ENCODE measurements around the gene IFITM10.

IFITM10 gene

DNA sequence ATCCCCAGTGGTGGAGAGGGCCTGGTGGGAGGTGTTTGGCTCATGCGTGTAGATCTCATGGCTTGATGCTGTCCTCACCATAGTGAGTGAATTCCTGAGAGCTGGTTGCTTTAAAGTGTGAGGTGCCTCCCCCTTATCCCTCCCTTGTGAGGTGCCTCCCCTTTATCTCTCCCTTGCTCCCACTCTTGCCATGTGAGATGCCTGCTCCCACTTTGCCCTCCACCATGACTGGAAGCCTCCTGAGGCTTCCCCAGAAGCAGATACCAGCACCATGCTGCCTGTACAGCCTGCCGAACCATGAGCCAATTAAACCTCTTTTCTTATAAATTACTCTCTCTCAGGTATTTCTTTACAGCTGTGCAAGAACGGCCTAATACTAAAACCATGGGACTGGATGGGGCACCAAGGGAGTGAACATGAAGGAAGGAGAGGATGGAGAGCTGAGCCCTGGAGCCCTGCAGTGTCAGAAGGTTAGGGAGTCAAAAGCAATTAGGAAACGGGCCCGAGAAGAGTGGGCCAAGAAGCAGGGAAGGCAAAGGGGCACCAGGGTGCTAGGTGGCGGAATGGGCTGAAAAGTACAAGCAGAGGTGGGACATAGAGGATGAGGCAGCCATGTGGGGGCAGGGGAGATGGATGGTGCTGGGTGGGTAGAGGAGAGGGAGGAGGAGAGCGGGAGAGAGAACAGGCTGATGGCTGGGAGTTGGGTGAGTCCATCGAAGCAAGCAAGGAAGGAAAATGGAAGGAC is 9.4 kb downstream of the IFITM10 start:
- no peak for DNase-seq (ENCODE audit: low read depth, low spot score)

DNA sequence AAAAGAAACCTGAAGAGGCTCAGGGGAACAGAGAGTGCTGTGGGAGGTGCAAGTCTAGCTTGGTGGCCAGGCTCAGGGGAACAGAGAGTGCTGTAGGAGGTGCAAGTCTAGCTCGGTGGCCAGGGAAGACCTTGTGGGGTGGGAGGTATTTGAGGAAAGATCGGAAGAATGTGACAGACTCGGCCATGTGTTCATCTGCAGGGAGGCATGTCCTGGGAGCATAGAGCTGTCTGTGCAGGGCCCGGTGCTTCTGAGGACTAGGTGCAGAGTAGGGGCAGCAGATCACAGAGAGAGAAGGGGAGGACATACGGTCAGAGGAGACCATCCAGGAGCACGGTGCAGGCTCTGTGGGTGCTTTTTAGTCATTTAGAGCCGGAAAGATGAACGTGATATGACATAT is 10.8 kb downstream of the IFITM10 start:
- DNase-seq (ENCODE audit: low read depth, low spot score) = no peak

DNA sequence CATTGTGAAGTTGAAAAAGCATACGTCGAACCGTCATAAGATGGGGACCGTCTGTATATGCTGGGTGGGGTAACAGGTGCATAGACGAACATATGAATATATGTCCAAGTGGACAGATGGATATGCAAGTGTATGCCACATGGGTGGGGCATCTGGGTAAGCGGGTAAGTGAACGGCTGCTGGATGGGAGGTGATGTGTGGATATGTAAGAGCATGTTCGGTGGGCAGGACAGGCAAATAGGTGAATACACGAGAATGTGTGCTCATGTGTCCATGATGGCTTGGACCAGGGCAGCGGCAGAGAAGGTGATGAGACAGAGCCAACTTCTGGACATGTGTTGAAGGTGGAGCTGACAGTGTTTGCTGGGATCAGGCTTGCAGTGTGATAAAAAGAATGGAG is 12.0 kb downstream of the IFITM10 start:
- DNase-seq (ENCODE audit: low read depth, low spot score) = no peak

DNA sequence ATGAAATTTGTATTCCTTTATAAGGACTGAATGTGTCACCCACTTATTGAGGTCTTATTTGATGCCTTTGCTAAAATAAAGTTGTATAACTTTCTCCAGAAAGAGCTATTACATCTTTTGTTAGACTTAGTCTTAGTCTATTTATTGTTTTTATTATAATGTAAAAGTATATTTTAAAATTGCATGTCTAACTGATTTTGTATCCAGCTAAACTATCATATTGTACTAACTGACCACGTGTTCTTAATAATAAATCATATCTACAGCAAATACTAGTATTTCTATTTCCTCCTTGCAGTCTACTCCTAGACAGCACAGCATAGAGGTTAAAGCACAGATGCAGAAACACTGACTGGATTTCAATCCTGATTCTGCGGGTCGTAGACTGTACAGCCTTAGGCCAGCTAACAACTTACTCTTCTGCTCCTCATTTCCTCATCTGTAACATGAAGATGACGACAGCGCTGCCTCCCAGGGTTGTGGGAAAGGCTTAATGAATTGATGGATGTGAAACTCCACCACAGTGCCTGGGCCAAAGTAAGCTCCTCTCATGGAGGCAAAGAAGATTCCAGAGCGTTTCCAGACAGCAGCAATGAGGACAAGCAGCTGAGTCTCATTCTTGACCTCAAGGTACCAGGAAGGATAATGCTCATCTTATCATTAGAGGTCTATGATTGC is 13.2 kb downstream of the IFITM10 start:
- DNase-seq (ENCODE audit: low read depth, low spot score) = no peak

DNA sequence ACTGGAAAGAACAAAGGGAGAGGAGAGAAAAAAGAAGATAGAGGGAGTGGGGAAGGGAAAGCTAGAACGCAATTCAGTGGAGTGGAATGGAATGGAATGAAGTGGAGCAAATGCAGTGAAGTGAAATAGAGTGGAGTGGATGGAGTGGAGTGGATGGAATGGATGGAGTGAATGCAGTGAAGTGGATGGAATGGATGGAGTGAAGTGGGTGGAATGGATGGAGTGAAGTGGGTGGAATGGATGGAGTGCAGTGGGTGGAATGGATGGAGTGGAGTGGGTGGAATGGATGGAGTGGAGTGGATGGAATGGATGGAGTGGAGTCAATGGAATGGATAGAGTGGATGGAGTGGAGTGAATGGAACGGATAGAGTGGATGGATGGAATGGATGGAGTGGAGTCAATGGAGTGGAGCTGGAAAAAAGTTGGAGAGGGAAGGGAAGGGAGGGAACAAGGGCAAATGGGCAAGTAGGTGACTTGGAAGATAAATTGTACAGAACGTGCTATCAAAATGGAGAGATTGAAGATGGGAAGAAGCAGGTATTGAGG is 13.9 kb downstream of the IFITM10 start:
- DNase-seq (ENCODE audit: low read depth, low spot score) = no peak

DNA sequence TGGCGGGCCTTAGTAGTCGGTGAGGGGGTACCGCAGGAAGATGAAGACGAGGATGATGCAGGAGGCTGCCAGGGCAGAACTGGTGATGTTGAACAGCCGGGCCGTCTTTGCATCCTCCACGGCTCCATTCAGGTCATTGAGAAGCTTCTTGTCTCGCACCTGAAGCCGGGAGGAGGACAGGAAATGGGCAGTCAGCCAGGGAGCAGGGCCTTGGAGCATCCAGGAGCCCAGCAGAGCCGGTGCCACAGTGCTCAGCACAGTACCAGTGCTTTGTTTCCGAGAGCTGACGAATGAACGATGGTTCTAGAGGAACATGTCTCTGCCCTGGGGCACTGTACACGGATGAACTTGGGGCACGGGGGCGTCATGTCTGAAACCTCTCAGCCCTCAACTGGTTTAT is 15.1 kb downstream of the IFITM10 start:
- no peak for DNase-seq (ENCODE audit: low read depth, low spot score)

DNA sequence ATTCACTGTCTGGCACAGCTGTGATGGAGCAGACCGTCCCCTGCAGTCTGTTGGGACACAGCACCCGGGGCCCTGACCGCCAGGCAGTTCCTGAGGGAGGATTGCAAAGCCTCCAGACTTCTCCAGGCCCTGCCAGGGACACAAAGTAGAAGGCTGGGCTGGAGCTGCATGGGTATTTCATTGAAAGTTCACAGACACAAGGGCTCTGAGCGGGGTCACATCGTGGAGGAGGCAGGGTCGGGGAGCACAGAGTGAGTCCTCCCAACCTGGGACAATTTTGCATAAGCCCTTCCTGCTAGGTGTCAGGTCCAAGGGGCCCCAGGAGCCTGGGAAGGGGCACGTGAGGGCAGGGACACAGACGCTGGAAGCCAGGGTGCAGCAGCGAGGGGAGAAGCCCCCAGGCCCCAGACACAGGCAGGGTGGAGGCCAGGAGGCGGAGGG is 15.7 kb downstream of the IFITM10 start:
- no peak for DNase-seq (ENCODE audit: low read depth, low spot score)

DNA sequence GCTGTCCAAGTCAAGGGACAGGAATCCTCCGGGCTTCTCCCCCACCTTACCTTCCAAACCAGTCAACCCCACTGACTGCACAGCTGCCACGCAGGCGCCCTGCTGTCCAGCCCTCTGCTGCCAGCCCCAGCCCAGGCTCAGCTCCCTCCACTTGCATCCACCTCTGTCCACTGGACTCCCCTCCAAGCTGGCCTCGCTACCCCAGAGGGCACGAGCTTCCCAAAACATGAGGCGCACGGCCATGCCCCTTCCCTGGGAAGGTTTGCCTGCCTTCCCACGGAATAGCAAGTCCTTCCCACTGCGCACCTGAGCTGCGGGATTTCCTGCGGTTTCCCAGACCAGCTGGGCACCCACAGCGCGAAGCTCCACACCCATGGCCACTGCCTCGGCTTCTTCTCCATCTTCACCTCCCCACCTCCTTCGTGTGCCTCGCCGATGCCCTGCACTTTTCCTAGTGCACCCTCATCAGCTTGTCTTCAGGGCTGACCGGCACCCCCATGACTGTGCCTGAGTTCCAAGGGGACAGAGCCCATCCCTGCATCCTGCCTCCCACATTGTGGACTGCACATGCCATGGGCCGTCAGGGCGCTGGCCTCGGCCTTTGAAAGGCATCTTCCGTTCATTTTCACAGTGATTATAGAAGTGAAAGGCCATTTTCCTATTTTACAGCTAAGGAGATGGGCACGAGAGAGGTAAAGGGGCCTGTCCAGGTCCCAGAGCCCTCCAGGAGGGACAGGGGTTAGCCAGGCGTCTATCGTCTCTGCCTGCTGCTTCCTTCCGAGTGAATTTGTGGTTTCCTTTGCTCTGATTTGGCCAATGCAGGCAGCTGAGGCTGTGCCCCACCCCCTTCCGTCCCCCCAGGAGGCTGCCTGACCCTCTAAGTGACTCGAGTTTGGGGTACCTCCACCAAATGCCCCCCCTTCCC is 16.4 kb downstream of the IFITM10 start:
- DNase-seq (ENCODE audit: low read depth, low spot score) = no peak

DNA sequence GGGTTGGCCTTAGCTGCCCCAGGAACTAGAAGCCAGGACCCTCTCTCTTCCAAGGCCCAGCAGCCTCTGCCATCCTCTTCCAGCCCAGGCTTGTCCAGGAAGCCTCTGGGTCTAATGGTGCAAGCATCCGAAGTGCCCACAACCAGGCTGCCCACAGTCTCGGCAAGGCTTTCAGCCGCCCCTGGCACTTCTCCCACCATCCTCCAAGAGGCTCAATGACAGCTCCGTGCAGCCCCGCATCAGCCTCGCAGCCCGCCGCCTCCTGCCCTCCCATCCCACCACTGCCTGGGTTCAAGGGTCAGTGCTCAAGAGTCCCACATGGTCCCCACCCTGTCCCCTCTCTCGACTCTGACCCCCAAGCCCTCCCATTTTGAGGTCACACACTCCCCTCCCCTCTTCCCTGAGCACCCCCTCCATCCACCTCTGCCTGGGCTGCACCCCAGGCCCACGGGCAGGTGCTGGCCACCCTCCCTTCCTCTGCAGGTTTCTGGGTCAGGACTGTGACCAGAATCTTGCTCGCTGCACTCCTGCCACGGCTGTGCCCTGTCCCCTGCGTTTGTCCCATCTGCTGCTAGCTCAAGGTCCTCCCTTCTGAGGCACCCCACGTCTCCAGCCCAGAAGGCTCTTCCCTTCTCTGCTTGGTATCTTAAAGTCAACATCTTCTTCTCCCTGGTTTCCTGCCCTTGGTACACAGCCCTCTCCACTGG is 17.2 kb downstream of the IFITM10 start:
- no peak for DNase-seq (ENCODE audit: low read depth, low spot score)

DNA sequence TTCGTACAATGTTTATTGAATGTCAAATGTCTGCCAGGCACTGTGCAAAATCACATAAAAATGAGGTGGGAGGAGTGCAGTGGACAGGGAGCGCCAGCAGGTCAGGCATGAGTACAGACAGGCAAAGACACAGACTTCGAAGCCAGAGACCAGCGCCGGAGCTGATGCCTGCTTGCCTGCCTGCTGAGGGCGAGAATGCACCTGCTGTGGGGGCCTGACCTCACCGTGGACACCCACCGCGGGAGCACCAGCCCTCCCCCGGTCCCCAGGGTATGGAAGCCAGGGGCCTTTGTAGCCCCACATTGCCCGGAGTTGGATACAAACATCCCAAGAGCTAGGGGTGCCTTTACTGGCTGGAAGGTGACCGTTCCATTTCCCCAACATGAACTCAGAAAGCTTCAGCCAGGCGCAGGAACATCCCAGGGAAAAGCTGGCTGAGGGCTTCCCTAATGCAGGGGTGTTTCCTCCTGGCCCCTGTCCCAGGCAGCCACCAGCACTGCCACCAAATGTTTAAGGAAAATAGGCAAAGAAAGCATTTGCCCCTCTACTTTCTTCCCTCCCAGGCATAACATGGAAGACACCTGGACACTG is 17.9 kb downstream of the IFITM10 start:
- no peak for DNase-seq (ENCODE audit: low read depth, low spot score)

DNA sequence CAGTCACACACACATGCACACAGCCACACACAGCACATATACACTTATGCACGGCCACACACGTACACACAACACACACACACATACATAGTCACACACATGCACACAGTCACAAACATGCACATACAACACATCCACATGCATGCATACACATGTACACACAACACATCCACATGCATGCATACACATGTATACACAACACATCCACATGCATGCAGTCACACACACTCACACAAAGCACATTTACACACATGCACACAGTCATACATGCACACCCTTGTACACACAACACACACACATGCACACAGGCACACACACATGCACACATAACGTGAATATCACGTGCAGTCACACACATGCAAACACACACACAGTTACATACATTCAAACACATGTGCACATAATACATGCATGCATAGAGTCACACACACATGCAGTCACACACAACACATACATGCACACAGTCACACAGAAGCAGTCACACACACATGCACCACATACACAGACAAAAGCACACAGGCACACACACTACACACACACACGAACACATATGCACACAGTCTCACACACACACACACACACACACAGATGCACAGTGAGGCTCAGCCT is 18.8 kb downstream of the IFITM10 start:
- no peak for DNase-seq (ENCODE audit: low read depth, low spot score)

DNA sequence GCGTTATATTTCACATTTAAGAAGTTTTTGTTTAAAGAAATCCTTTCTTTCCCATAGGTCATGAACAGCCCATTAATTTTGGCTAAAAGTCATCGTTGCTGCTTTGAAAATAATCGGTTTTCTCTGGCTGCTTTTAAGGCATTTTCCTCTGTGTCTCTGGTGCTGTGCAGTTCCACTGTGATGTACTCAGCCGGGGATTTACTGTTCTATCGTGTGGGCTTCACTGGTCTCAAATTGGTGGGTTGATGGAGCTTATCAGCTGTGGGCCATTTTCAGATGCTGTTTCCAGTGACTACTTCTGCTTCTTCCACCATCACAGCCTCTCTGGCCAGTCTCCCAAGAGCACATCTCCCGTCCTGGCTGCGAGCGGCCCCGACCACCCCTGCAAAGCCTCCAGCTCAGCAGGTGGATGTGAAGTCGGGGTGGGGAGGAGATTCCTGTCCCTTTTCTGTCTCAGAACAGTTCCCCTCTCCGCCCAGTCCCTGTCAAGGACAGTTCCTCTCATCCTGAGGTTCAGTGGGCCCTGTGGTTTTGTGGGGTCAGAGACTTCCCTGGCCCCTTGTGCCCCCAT is 20.3 kb downstream of the IFITM10 start:
- DNase-seq (ENCODE audit: low read depth, low spot score) = no peak

DNA sequence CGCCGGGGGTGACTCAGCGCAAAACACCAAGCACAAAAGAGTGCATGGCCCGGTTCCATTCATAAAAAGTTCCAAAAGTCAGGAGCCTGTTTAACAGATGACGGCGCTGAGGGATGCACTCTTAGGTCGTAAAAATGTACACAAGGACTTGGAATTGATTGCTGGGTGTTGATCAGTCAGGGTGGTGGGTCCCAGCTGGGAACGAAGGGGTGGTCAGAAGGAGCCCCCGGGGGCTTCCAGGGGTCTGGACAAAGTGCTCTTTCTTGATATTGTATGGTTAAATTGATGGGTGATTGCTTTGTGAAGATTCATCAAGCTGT is 20.7 kb downstream of the IFITM10 start:
- DNase-seq (ENCODE audit: low read depth, low spot score) = no peak

DNA sequence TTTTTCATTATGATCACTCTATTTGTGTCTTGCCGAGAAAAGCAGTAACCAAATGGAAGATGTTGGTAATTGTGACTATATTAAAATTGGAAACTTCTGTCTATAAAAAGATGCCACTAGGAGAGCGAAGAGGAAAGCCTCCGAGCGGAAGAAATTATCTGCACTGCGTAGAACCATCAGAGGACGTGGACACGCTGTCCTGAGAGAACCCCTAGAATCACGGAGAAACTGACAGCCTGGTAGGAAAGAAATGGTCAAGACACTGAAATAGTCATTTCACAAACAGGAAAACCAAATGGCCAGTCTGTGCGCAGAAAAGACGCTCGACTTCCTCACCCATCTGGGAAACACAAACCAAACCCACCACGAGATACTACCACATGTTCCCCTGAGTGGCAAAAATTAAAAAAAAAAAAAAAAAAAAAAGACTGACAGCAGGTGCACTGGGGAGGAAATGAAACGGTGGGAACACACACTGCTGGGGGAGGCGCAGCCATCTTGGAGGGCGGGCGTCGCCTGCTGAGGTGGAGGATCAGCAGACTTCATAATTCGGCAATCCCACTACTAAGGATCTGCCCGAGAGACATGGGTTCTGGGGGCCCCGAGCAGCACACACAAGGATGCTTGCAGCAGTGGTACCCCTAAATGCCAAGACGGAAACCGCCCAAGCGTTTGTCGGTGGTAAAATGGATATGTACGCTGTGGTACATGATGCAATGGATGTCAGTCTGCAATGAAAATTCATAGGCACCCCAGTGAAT is 21.3 kb downstream of the IFITM10 start:
- no peak for DNase-seq (ENCODE audit: low read depth, low spot score)

DNA sequence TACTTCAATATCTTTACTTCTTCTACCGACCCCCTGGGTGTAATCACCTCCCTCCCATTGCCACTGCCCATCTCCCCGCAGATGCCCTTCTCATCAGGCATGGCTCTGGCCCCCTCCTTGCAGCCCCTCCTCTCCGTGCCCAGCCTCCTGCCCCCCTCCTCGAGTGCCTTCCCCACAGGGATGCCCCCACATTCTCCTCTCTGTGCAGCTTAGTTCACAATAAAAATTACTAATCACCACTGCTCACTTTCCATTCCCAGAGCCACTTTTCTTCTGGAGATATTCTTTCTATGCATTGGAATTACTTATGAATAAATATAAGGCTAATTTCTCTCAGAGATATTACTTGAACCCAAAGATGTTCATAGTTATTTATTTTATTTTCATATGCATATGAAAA is 22.1 kb downstream of the IFITM10 start:
- DNase-seq (ENCODE audit: low read depth, low spot score) = no peak

DNA sequence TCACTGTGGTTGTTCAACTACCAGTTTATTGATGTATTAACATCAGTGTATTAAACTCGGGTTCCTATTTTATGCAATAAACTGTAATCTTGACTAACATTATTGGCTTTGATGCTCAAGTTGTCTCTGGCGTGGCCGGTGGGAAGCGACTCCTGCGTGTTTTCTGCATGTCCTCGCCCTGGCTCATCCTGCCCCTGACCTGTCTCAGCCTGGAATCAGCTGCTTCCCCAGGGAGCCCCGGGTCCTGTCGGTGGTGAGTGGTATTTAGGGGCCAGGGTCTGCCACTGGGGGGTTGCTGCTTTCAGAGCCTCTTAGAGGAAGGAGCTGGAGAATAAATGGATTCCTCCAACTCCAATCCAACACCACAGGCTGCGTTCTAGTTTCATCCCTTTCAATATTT is 22.5 kb downstream of the IFITM10 start:
- no peak for DNase-seq (ENCODE audit: low read depth, low spot score)

DNA sequence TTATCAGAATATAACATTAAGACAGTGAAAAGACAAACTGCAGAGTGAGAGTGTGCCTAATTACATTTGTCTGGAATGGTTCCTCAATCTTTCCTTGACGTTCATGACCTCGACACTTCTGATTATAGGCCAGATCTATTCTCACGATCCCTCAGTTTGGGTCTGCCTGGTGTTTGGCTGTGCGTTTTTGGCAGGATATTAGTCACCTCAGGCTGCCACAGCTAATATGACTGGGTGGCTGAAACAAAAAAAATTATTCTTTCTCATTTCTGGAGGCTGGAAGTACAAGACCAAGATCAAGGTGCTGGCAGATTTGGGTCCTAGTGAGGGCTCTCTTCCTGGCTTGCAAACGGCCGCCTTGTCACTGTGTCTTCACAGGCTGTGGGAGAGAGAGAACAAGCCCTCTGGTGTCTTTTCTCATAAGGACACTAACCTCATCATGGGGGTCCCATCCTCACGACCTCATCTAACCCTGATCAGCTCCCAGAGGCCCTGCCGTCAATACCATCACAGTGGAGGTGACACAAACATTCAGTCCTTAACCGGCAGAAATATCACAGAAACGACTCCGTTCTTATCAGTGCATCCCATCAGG is 23.2 kb downstream of the IFITM10 start:
- DNase-seq (ENCODE audit: low read depth, low spot score) = no peak

DNA sequence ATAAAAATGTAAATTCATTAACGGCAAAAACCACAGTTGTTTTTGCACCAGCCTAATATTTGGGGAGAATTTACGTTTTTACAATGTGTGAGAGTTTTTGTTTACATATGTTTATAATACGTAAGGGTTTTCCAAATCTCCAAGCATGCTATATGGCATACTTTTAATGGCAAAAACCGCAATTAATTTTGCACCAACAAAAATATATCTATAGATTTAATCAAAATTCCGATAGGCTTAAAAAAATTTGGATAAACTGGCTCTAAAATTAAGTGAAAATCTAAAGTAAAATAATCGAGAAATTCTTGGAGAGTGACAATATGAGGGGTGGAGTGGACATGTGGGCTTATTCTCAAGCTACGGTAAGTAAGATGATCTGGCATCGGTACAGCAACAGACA is 30.6 kb downstream of the IFITM10 start:
- DNase-seq (ENCODE audit: low read depth, low spot score) = no peak

DNA sequence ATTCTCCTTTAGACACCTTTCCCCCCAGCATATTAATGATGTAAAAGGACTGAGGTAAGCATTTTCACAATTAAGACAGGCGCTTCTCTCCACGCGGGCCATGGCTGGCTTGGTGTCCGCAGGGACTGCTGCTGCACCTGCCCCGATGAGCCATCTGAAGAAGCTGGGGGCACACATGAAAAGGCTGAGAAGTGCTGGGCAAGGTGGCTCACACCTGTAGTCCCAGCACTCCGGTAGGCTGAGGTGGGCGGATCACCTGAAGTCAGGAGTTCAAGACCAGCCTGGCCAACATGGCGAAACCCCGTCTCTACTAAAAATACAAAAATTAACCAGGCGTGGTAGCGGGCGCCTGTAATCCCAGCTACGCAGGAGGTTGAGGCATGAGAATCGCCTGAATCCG is 32.1 kb downstream of the IFITM10 start:
- DNase-seq (ENCODE audit: low read depth, low spot score) = no peak
